ENCODE results near the gene NHLRC2. TPM values are rescaled to one million over a fixed set of nuclear protein-coding genes. Genes with fewer than 3 reads are reported as not detected.

The NHLRC2 gene
- total and polyA plus RNA-seq, 2 donors (not counting 3 experiments of a cell fraction or from before 2014, with no cell fraction given) = 5.2 to 28.2 TPM

DNA sequence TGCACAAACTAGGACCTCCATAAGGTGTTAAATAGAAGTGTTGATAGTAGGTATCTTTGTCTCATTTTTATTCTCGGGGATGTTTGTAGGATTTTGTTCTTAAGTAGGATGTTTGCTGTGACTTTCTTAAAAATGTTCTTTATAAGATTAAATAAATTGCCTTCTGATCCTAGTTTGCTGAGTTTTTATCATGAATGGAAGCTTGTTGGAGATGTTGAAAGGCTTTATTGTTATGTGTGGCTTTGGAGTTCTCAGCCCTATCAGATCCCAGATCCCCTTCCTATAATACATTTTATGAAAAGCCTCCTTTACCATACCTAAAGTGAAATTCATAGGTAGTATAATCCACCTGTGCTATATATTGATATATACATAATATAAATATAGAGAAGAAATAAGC is 40.1 kb downstream of the NHLRC2 start:
- H3K27ac ChIP-seq (ENCODE audit: insufficient read depth, low read depth, low read length) = no peak overlapping the region
- DNase-seq (ENCODE audit: low read depth, low spot score) (no peak), FAIRE-seq (no peak)
- H3K36me3 ChIP-seq (ENCODE audit: control insufficient read depth in 2 of 2, extremely low read depth in 1 of 2, insufficient read depth in 2 of 2, low read length in 2 of 2) = peaks cover 0 to 2% of the 10 kb centered on the region in 2 experiments
- no TSS peak for BruUV-seq (replicated peaks)
- TF ChIP-seq POLR2AphosphoS5 (IDR thresholded peaks at IDR 0.05; ENCODE audit: insufficient read depth, low read depth, low read length) = no peak
- TF ChIP-seq JUN (IDR thresholded peaks at IDR 0.05; ENCODE audit: borderline replicate concordance, insufficient read depth, insufficient read length, low read depth) = no peak
- TF ChIP-seq, protein P1, sequence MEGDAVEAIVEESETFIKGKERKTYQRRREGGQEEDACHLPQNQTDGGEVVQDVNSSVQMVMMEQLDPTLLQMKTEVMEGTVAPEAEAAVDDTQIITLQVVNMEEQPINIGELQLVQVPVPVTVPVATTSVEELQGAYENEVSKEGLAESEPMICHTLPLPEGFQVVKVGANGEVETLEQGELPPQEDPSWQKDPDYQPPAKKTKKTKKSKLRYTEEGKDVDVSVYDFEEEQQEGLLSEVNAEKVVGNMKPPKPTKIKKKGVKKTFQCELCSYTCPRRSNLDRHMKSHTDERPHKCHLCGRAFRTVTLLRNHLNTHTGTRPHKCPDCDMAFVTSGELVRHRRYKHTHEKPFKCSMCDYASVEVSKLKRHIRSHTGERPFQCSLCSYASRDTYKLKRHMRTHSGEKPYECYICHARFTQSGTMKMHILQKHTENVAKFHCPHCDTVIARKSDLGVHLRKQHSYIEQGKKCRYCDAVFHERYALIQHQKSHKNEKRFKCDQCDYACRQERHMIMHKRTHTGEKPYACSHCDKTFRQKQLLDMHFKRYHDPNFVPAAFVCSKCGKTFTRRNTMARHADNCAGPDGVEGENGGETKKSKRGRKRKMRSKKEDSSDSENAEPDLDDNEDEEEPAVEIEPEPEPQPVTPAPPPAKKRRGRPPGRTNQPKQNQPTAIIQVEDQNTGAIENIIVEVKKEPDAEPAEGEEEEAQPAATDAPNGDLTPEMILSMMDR (IDR thresholded peaks at IDR 0.05; ENCODE audit: extremely low read depth in 1 of 2, insufficient read depth in 1 of 2, low read depth in 1 of 2, low read length in 2 of 2) = no peak
- no peak for TF ChIP-seq MYC (IDR thresholded peaks at IDR 0.05; ENCODE audit: low read depth, low read length)
- no peak for TF ChIP-seq GATA2 (IDR thresholded peaks at IDR 0.05; ENCODE audit: insufficient read depth, insufficient read length, low read depth, low read length)
- no peak for TF ChIP-seq FOS (IDR thresholded peaks at IDR 0.05; ENCODE audit: borderline replicate concordance, insufficient read depth, low read length)
- no peak for TF ChIP-seq POLR2A (IDR thresholded peaks at IDR 0.05; ENCODE audit: low read depth, low read length)
- TF ChIP-seq, protein P2, sequence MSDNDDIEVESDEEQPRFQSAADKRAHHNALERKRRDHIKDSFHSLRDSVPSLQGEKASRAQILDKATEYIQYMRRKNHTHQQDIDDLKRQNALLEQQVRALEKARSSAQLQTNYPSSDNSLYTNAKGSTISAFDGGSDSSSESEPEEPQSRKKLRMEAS (IDR thresholded peaks at IDR 0.05; ENCODE audit: insufficient read depth, insufficient read length) = no peak
- no peak for TF ChIP-seq EZH2 (IDR thresholded peaks at IDR 0.05; ENCODE audit: borderline replicate concordance, low read depth, low read length, severe bottlenecking)
- no peak overlapping the region for H2AFZ ChIP-seq (ENCODE audit: low read depth, low read length)
- POLR2A ChIA-PET = no interaction called here
- dilution Hi-C loops (cut with MboI; ENCODE audit: extremely low pct_ligation_motif_present, low sequenced_read_pairs) (no loop called here), intact Hi-C loops (cut with micrococcal nuclease) (no loop called here)
- CTCF ChIA-PET = interaction anchor here (0.9 to 1.6 kb wide), 5 partner anchors 9 to 34 kb away, joined by 3 to 5 read pairs (median 3); no protein-coding TSS in a partner anchor
- no peak overlapping the region for H3K9ac ChIP-seq (replicated peaks; ENCODE audit: extremely low read depth, insufficient read depth, low read length)
- H3K9me3 ChIP-seq (replicated peaks; ENCODE audit: control insufficient read depth, insufficient read depth, low read length) = no peaks in the 10 kb centered on the region
- H3K27me3 ChIP-seq (ENCODE audit: control insufficient read depth in 2 of 2, insufficient read depth in 2 of 2, low read length in 2 of 2) = no peaks in the 10 kb centered on the region
- no peaks in the 10 kb centered on the region for H4K20me1 ChIP-seq (replicated peaks; ENCODE audit: control insufficient read depth, extremely low read depth, insufficient read depth, low read length)
- H3K4me3 ChIP-seq (replicated peaks in 1 of 3; ENCODE audit: insufficient read depth in 1 of 3, low read depth in 1 of 3, low read length in 3 of 3) = no peak overlapping the region
- no peaks in the 10 kb centered on the region for H3K79me2 ChIP-seq (ENCODE audit: control insufficient read depth, insufficient read depth, low read length)
- H3K4me1 ChIP-seq (ENCODE audit: control insufficient read depth, extremely low read depth, insufficient read depth, low read length) = peaks cover 9% of the 10 kb centered on the region
- H3K4me2 ChIP-seq (ENCODE audit: insufficient read depth, low read length) = no peak overlapping the region
- H3K9me1 ChIP-seq (replicated peaks; ENCODE audit: control insufficient read depth, extremely low read depth, insufficient read depth, low read length) = no peaks in the 10 kb centered on the region

Data from endothelial cell of umbilical vein (primary cell).